ENCODE measurements around the gene WNT9A. TPM values are rescaled to one million over a fixed set of nuclear protein-coding genes. Genes with fewer than 3 reads are reported as not detected.

Gene WNT9A
- total RNA-seq, 1 experiment from 2014 or later = not detected

DNA sequence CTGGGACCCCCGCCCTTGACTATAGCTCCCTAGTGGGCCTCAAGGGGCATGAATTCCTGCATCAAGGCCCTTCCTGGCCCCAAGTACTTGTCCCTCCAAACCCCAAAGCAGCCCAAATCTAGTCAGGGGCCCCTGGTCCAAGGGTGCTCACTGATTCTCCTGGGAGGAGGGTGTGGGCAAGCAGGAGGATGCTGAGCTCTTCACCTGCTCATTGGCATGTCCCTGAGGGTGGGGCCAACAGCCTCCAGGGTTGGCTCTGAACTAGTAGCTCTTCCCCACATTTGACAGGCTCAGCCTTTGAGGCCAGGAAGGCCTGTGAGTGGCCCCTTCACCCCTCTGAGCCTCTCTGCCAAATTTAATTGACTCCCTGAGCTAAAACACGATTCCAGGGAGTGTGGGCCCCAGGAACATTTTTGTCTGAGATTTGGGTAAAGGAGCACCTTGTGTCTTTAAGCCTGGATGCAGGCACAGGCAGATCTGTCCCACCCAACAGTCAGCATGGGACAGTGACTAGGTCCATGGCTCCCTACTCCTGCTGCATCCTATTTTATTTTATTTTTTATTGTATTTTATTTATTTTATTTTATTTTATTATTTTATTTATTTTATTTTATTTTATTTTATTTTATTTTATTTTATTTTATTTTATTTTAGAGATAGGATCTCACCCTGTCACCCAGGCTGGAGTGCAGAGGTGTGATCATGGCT lies 11.0 kb upstream of the WNT9A start:
- no peaks in the 10 kb centered on the region for H4K20me1 ChIP-seq (ENCODE audit: insufficient read depth, low read depth, low read length)
- no peak overlapping the region for H3K27ac ChIP-seq (ENCODE audit: low read length)
- no peaks in the 10 kb centered on the region for H3K36me3 ChIP-seq (ENCODE audit: insufficient read depth, low read length)
- H3K9me2 ChIP-seq (replicated peaks; ENCODE audit: insufficient read depth, low read length) = no peaks in the 10 kb centered on the region
- no peak overlapping the region for H3K4me2 ChIP-seq (ENCODE audit: low read depth, low read length, poor library complexity, severe bottlenecking)
- DNase-seq = no peak
- H3K79me2 ChIP-seq (ENCODE audit: low read length) = no peaks in the 10 kb centered on the region
- H3K27me3 ChIP-seq (ENCODE audit: low read length) = no peaks in the 10 kb centered on the region
- H2AFZ ChIP-seq (ENCODE audit: low read length) = no peak overlapping the region
- H3K9ac ChIP-seq (ENCODE audit: low read length) = no peak overlapping the region
- no peaks in the 10 kb centered on the region for H3K4me1 ChIP-seq (ENCODE audit: low read length)
- H3K9me3 ChIP-seq (ENCODE audit: low read length) = no peaks in the 10 kb centered on the region; the same call in 1 of the 2 replicates
- H3K4me3 ChIP-seq (ENCODE audit: low read length) = no peak overlapping the region

DNA sequence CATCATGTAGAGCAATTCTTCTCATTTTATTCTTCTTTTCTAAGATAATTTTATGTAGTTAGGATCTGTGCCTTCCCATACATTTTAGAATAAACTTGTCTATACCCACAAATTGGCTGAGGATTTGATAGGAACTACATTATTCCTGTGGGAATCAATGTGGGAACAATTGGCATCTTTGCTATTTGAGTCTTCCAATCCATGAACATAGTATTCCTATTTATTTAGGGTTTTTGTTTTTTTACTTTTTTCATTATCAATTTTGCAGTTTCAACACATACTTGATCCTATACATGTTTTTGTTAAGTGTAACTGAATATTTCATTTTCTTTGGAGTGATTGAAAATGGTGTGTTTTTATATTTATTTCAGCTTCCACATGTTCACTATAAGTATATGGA lies 8.1 kb upstream of the WNT9A start:
- no peak overlapping the region for H3K4me3 ChIP-seq (ENCODE audit: low read length)
- H3K4me2 ChIP-seq (ENCODE audit: low read depth, low read length, poor library complexity, severe bottlenecking) = no peak overlapping the region
- H3K27me3 ChIP-seq (ENCODE audit: low read length) = no peaks in the 10 kb centered on the region
- H3K79me2 ChIP-seq (ENCODE audit: low read length) = no peaks in the 10 kb centered on the region
- H3K9me2 ChIP-seq (replicated peaks; ENCODE audit: insufficient read depth, low read length) = no peaks in the 10 kb centered on the region
- no peak for DNase-seq
- H3K4me1 ChIP-seq (ENCODE audit: low read length) = no peaks in the 10 kb centered on the region
- H3K9me3 ChIP-seq (ENCODE audit: low read length) = no peaks in the 10 kb centered on the region; the same call in 1 of the 2 replicates
- H2AFZ ChIP-seq (ENCODE audit: low read length) = no peak overlapping the region
- no peak overlapping the region for H3K9ac ChIP-seq (ENCODE audit: low read length)
- no peaks in the 10 kb centered on the region for H3K36me3 ChIP-seq (ENCODE audit: insufficient read depth, low read length)
- H3K27ac ChIP-seq (ENCODE audit: low read length) = no peak overlapping the region
- no peaks in the 10 kb centered on the region for H4K20me1 ChIP-seq (ENCODE audit: insufficient read depth, low read depth, low read length)

DNA sequence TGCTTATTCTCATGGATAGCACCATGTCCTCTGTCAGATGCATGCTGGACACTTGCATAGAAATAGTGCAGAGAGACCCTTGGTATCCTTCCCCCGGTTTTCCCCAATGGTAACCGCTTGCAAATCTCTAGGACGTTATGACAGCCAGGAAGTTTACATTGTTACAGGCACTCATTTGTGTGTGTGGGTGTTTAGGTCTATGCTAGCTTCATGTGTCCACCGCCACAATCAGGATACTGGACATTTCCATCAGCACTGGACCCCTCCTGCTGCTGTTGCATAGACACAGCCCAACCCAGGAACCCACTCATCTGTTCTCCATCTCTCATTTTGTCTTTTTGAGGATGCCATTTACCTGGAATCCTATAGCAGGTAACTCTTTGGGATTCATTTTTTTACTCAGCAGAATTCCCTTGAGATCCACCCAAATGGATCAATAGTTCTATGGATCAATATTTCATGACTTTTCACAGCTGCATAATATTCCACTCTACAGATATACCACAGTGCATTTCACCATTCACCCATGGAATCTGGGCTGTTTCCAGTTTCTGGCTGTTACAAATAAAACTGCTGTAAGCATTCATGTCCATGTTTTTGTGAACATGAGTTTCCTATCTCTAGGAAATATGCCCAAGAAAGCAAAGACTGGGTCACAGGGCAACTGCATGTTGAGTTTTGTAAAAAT lies 6.6 kb upstream of the WNT9A start:
- Histone ChIP-seq H3K4me2 (ENCODE audit: low read depth, low read length, poor library complexity, severe bottlenecking) (no peak overlapping the region), H3K9me2 (replicated peaks; ENCODE audit: insufficient read depth, low read length) (no peaks in the 10 kb centered on the region), H3K4me1 (ENCODE audit: low read length) (no peaks in the 10 kb centered on the region), H3K79me2 (ENCODE audit: low read length) (no peaks in the 10 kb centered on the region), H2AFZ (ENCODE audit: low read length) (no peak overlapping the region), H3K27me3 (ENCODE audit: low read length) (no peaks in the 10 kb centered on the region), H4K20me1 (ENCODE audit: insufficient read depth, low read depth, low read length) (no peaks in the 10 kb centered on the region), H3K4me3 (ENCODE audit: low read length) (no peak overlapping the region), H3K9ac (ENCODE audit: low read length) (no peak overlapping the region), H3K36me3 (ENCODE audit: insufficient read depth, low read length) (no peaks in the 10 kb centered on the region), H3K27ac (ENCODE audit: low read length) (no peak overlapping the region), H3K9me3 (ENCODE audit: low read length) (no peaks in the 10 kb centered on the region; the same call in 1 of the 2 replicates)
- no peak for DNase-seq

DNA sequence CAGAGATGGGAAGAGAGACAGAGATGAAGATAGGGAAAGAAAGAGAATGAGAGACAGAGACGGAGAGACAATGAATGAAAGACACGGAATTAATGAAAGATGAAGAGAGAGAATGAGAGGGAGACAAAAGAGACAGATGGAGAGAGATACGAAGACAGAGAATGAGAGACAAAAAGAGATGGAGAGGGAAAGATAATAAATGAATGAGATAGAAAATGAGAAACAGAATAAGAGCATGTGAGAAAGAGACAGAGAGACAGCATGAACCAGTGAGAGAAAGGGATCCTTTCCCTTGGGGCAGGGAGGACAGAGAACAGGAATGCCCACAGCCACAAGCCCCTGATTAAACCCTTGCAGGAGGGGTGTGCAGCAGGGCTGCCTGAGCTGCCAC lies 5.3 kb upstream of the WNT9A start:
- no peaks in the 10 kb centered on the region for H4K20me1 ChIP-seq (ENCODE audit: insufficient read depth, low read depth, low read length)
- no peaks in the 10 kb centered on the region for H3K36me3 ChIP-seq (ENCODE audit: insufficient read depth, low read length)

DNA sequence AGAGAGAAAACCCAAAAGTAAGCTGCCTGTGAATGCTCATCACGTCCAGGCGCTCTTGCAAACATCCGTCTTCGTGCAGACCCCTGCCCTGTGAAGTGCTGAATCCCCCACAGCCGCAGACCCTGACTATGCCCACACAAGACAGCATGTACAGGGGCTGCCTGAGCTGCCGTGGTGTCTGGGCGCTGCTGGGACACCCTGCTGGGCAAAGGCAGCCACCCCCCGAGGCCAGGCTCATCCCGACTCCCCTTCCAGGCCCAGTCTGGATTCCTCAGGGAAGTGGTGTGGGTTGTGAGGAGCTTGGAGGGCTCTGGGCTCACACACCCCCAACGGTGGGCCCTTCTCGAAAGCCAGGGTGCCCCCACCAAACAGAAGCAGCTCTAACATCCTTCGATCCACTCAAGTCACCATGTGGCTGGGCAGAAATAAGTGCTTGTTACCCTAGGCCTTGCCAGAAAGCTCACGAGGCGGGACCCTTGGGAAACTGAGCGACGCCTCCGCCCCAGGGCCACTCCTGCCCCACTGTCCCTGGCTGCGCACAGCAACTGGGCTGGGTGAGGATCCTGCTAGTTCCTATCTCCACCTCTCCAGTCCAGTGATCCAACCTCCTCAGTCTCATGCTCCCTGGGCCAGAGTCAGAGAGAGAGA lies 4.8 kb upstream of the WNT9A start:
- DNase-seq = peak; percentile 19
- no peak overlapping the region for H3K4me2 ChIP-seq (ENCODE audit: low read depth, low read length, poor library complexity, severe bottlenecking)
- no peaks in the 10 kb centered on the region for H3K4me1 ChIP-seq (ENCODE audit: low read length)
- no peak overlapping the region for H3K27ac ChIP-seq (ENCODE audit: low read length)
- no peaks in the 10 kb centered on the region for H3K27me3 ChIP-seq (ENCODE audit: low read length)
- H3K4me3 ChIP-seq (ENCODE audit: low read length) = no peak overlapping the region
- H3K9me3 ChIP-seq (ENCODE audit: low read length) = no peaks in the 10 kb centered on the region; the same call in 1 of the 2 replicates
- no peaks in the 10 kb centered on the region for H3K36me3 ChIP-seq (ENCODE audit: insufficient read depth, low read length)
- no peak overlapping the region for H2AFZ ChIP-seq (ENCODE audit: low read length)
- H3K79me2 ChIP-seq (ENCODE audit: low read length) = no peaks in the 10 kb centered on the region
- H3K9me2 ChIP-seq (replicated peaks; ENCODE audit: insufficient read depth, low read length) = no peaks in the 10 kb centered on the region
- H4K20me1 ChIP-seq (ENCODE audit: insufficient read depth, low read depth, low read length) = no peaks in the 10 kb centered on the region
- H3K9ac ChIP-seq (ENCODE audit: low read length) = no peak overlapping the region

More for the DNA sequence above, 5.3 kb upstream of the WNT9A start:
- H3K4me2 ChIP-seq (ENCODE audit: low read depth, low read length, poor library complexity, severe bottlenecking) = no peak overlapping the region
- no peak overlapping the region for H3K9ac ChIP-seq (ENCODE audit: low read length)
- no peak overlapping the region for H2AFZ ChIP-seq (ENCODE audit: low read length)
- H3K4me1 ChIP-seq (ENCODE audit: low read length) = no peaks in the 10 kb centered on the region
- H3K27ac ChIP-seq (ENCODE audit: low read length) = no peak overlapping the region
- no peak overlapping the region for H3K4me3 ChIP-seq (ENCODE audit: low read length)
- no peaks in the 10 kb centered on the region for H3K79me2 ChIP-seq (ENCODE audit: low read length)
- H3K9me3 ChIP-seq (ENCODE audit: low read length) = no peaks in the 10 kb centered on the region; the same call in 1 of the 2 replicates
- H3K27me3 ChIP-seq (ENCODE audit: low read length) = no peaks in the 10 kb centered on the region
- no peak for DNase-seq
- no peaks in the 10 kb centered on the region for H3K9me2 ChIP-seq (replicated peaks; ENCODE audit: insufficient read depth, low read length)

DNA sequence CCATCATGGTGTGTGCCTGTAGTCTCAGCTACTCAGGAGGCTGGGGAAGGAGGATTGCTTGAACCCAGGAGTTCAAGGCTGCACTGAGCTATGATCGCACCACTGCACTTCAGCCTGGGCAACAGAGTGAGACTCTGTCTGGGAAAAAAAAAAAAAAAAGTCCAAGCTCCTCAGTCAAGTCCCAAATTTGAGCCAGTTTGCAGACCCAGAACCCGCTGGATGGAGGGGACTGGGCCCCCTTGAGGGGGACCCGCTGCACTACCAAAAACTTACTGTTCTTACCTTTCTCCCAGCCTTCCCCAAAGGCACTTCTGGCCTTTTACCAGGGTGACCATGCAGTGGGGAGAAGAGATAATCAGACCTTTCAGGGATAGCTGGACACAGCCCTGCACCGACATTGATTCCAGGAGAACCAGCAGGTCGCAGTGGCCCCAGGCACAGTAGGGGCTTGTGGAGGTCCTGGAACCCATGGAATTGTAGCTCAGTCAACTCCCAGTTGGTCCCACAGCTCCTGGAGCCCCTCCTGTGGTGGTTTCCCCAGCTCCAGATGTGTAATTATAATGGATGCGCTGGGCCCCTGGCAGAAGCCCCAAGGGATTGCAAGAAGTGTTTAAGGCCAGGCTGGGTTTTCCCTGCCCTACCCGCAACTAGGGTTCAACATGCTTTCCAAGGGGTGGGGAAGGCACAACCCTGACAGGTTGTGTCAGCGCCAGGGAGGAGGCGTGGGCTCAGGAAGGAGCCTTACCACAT lies 4.1 kb upstream of the WNT9A start:
- Histone ChIP-seq H3K4me2 (ENCODE audit: low read depth, low read length, poor library complexity, severe bottlenecking) (no peak overlapping the region), H2AFZ (ENCODE audit: low read length) (no peak overlapping the region), H3K27ac (ENCODE audit: low read length) (no peak overlapping the region), H3K9me3 (ENCODE audit: low read length) (no peaks in the 10 kb centered on the region; the same call in 1 of the 2 replicates), H3K9ac (ENCODE audit: low read length) (no peak overlapping the region), H3K79me2 (ENCODE audit: low read length) (no peaks in the 10 kb centered on the region), H3K36me3 (ENCODE audit: insufficient read depth, low read length) (no peaks in the 10 kb centered on the region), H3K9me2 (replicated peaks; ENCODE audit: insufficient read depth, low read length) (no peaks in the 10 kb centered on the region), H3K4me3 (ENCODE audit: low read length) (no peak overlapping the region), H3K4me1 (ENCODE audit: low read length) (no peaks in the 10 kb centered on the region), H3K27me3 (ENCODE audit: low read length) (no peaks in the 10 kb centered on the region), H4K20me1 (ENCODE audit: insufficient read depth, low read depth, low read length) (no peaks in the 10 kb centered on the region)
- no peak for DNase-seq

DNA sequence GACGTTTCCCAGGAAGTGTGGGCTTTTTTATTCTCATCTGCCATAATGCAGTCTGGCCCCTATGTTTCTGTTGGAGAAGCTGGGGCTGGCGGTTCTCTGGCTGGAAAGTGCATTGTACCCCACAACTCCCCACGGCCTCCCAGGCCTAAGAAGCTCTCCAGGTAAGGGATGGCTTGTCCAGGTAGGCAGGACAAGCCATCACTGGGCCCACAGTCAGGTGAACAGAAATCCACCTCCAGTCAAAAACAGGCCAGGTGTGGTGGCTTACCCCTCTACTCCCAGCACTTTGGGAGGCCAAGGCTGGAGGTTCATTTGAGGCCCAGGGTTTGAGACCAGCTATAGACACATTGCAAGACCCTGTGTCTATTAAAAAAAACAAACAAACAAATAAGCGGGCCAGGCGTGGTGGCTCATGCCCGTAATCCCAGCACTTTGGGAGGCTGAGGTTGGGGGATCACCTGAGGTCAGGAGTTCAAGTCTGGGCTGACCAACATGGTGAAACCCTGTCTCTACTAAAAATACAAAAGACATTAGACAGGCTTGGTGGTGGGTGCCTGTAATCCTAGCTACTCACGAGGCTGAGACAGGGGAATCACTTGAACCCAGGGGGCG lies 3.1 kb upstream of the WNT9A start:
- Histone ChIP-seq H3K9me2 (replicated peaks; ENCODE audit: insufficient read depth, low read length) (no peaks in the 10 kb centered on the region), H3K27me3 (ENCODE audit: low read length) (no peaks in the 10 kb centered on the region), H3K4me1 (ENCODE audit: low read length) (no peaks in the 10 kb centered on the region), H3K79me2 (ENCODE audit: low read length) (no peaks in the 10 kb centered on the region), H3K9ac (ENCODE audit: low read length) (no peak overlapping the region), H3K4me3 (ENCODE audit: low read length) (no peak overlapping the region), H3K9me3 (ENCODE audit: low read length) (no peaks in the 10 kb centered on the region; the same call in 1 of the 2 replicates), H4K20me1 (ENCODE audit: insufficient read depth, low read depth, low read length) (no peaks in the 10 kb centered on the region), H2AFZ (ENCODE audit: low read length) (no peak overlapping the region), H3K36me3 (ENCODE audit: insufficient read depth, low read length) (no peaks in the 10 kb centered on the region), H3K27ac (ENCODE audit: low read length) (no peak overlapping the region), H3K4me2 (ENCODE audit: low read depth, low read length, poor library complexity, severe bottlenecking) (no peak overlapping the region)
- DNase-seq = no peak

All from Karpas-422 (cell line).